HepG2 (cell line): ENCODE data around the gene SRRM1. TPM values are rescaled to one million over a fixed set of nuclear protein-coding genes. Genes with fewer than 3 reads are reported as not detected.

Source experiments
- ATAC-seq: fragments of 200-7000 bp; cut with Tn5 transposase; 3 replicates; pipeline ENCODE4 v1.9.1; 2020; ENCODE audit warnings: mild to moderate bottlenecking, moderate library complexity
- BruUV-seq: library from RNA; stranded (reverse); fragments of 400-500 nt; replicated peaks from 2 replicates; lab custom pipeline; 2021; lab: Mats Ljungman, UMichigan
- CTCF ChIA-PET: fragments of 300-600 bp; formaldehyde crosslinking; extraction: SDS; loops from one replicate; lab custom pipeline; 2021; ENCODE audit warnings: low total read pairs, inconsistent platforms, low intra/inter-chr PET ratio; lab: Yijun Ruan, JAX
- POLR2A ChIA-PET: fragments of 350-600 bp; sonication (Branson Sonifier 250); formaldehyde crosslinking; loops from one replicate; lab custom pipeline; 2020; ENCODE audit warnings: antibody characterized with exemption, inconsistent platforms; lab: Yijun Ruan, JAX
- DNase-seq: peaks from one replicate; pipeline ENCODE4 v3.0.0-alpha.2; 2015; ENCODE audit warnings: low spot score
- FAIRE-seq: peaks from 3 replicates; lab custom pipeline; 2011; peaks lifted over from hg19 to GRCh38; lab: Jason Lieb, UNC
- H2AFZ ChIP-seq: one replicate; pipeline ENCODE4 v1.6.1; 2011; ENCODE audit warnings: low read length, inconsistent platforms
- H3K27ac ChIP-seq: fragments of 300-600 bp; 3 replicates; pipeline ENCODE4 v1.8.0; 2011; ENCODE audit warnings: mixed run types, mild to moderate bottlenecking, mixed read lengths, low read length, inconsistent platforms; ENCODE audit not compliant: insufficient read depth; ENCODE audit errors: extremely low read length
- H3K27me3 ChIP-seq, 2 experiments: fragments of 200-600 bp in 1 of 2; 2 replicates in 1 of 2; 3 replicates in 1 of 2; pipeline versions ENCODE4 v1.6.0 to v1.8.0; 2011; ENCODE audit warnings: low read length in 2 of 2, mild to moderate bottlenecking in 2 of 2, moderate library complexity in 2 of 2, inconsistent platforms in 1 of 2; ENCODE audit not compliant: insufficient read depth in 2 of 2, control insufficient read depth in 1 of 2
- H3K36me3 ChIP-seq, 2 experiments: fragments of 200-600 bp in 1 of 2; replicated peaks in 1 of 2; 2 replicates in 1 of 2; 3 replicates in 1 of 2; pipeline versions ENCODE4 v1.5.1 to v1.8.0; 2011; ENCODE audit warnings: low read length in 2 of 2, inconsistent platforms in 1 of 2; ENCODE audit not compliant: insufficient read depth in 2 of 2, control insufficient read depth in 1 of 2
- H3K4me1 ChIP-seq: 2 replicates; pipeline ENCODE4 v1.5.1; 2012; ENCODE audit warnings: low read length, inconsistent platforms; ENCODE audit not compliant: insufficient read depth
- H3K4me2 ChIP-seq: 2 replicates; pipeline ENCODE4 v1.6.0; 2011; ENCODE audit warnings: low read depth, low read length, inconsistent platforms
- H3K4me3 ChIP-seq, 3 experiments: fragments of 200-600 bp in 1 of 3; sonication (generic), shearing (Covaris generic) in 1 of 3; replicated peaks in 1 of 3; 2 replicates each; pipeline ENCODE4 v1.5.1; 2011 to 2016; ENCODE audit warnings: low read length in 3 of 3, inconsistent platforms in 2 of 3, low read depth in 2 of 3, mild to moderate bottlenecking in 2 of 3, control low read depth in 1 of 3, mixed read lengths in 1 of 3; ENCODE audit not compliant: insufficient read depth in 1 of 3
- H3K79me2 ChIP-seq: one replicate; pipeline ENCODE4 v1.6.1; 2011; ENCODE audit warnings: low read length, inconsistent platforms; ENCODE audit not compliant: insufficient read depth
- H3K9ac ChIP-seq: 2 replicates; pipeline ENCODE4 v1.6.0; 2011; ENCODE audit warnings: mild to moderate bottlenecking, low read depth, low read length, inconsistent platforms; ENCODE audit not compliant: insufficient read depth
- H3K9me3 ChIP-seq: 2 replicates; pipeline ENCODE4 v1.5.1; 2012; ENCODE audit warnings: mild to moderate bottlenecking, low read length
- H4K20me1 ChIP-seq: 2 replicates; pipeline ENCODE4 v1.6.0; 2011; ENCODE audit warnings: inconsistent platforms, mild to moderate bottlenecking, low read length, moderate library complexity; ENCODE audit not compliant: insufficient read depth
- EED ChIP-seq: sonication (generic); formaldehyde crosslinking; IDR thresholded peaks from 2 replicates; pipeline ENCODE4 v1.5.0; 2020; ENCODE audit warnings: mild to moderate bottlenecking, missing genetic modification reagents
- GFI1 ChIP-seq: sonication (generic); formaldehyde crosslinking; IDR thresholded peaks from 2 replicates; pipeline ENCODE4 v1.5.0; 2020; ENCODE audit warnings: missing genetic modification reagents, mild to moderate bottlenecking, borderline replicate concordance
- KAT8 ChIP-seq: IDR thresholded peaks from 2 replicates; pipeline ENCODE4 v1.6.1; 2016; ENCODE audit warnings: missing genetic modification reagents, missing compliant biosample characterization
- LCORL ChIP-seq, 2 experiments: fragments of 450-650 bp in 1 of 2; sonication (generic) in 1 of 2; formaldehyde crosslinking in 1 of 2; IDR thresholded peaks; 2 replicates each; pipeline versions ENCODE4 v1.5.0 to v1.6.1; 2017 to 2020; ENCODE audit warnings: antibody characterized with exemption in 1 of 2, missing genetic modification reagents in 1 of 2
- MIXL1 ChIP-seq: IDR thresholded peaks from 2 replicates; pipeline ENCODE4 v1.6.1; 2016
- MXD4 ChIP-seq: IDR thresholded peaks from 2 replicates; pipeline ENCODE4 v1.6.1; 2016; ENCODE audit warnings: mild to moderate bottlenecking, missing biosample characterization, missing genetic modification reagents
- RAD21 ChIP-seq: fragments of 450-650 bp; formaldehyde crosslinking; IDR thresholded peaks from 2 replicates; pipeline ENCODE4 v1.5.0; 2020; ENCODE audit warnings: mild to moderate bottlenecking
- SMC3 ChIP-seq: IDR thresholded peaks from 2 replicates; pipeline ENCODE4 v1.6.1; 2011; ENCODE audit warnings: low read length, improper control_type of control experiment
- SNRNP70 ChIP-seq: fragments of 200-400 bp; formaldehyde crosslinking; IDR thresholded peaks from 2 replicates; pipeline ENCODE4 v1.6.1; 2017; ENCODE audit warnings: mild to moderate bottlenecking, low read depth, low read length, moderate library complexity
- STAG1 ChIP-seq: sonication (generic); formaldehyde crosslinking; IDR thresholded peaks from 2 replicates; pipeline ENCODE4 v1.4.0; 2020; ENCODE audit warnings: missing genetic modification reagents
- ZNF230 ChIP-seq: sonication (generic); formaldehyde crosslinking; IDR thresholded peaks from 2 replicates; pipeline ENCODE4 v1.4.0; 2020; ENCODE audit warnings: mild to moderate bottlenecking, missing genetic modification reagents
- WGBS: methylation state at CpG from one replicate; pipeline ENCODE4 v1.1.6; 2017; ENCODE audit warnings: low lambda C conversion rate; 5-methylcytosine and 5-hydroxymethylcytosine counted together
- in situ Hi-C: cut with HindIII; loops from 2 replicates; pipeline ENCODE4 v1.10.0; 2017; ENCODE audit warnings: low pct_unique_long_range_greater_than_20kb; ENCODE audit not compliant: extremely low pct_ligation_motif_present
- intact Hi-C: fragments of 100-400 bp; cut with micrococcal nuclease; formaldehyde crosslinking; loops from one replicate; pipeline ENCODE4 v1.10.0; 2022; ENCODE audit not compliant: unreplicated experiment
- polyA plus RNA-seq, 8 experiments: library from polyadenylated mRNA; depleted of rRNA in 3 of 8; stranded (reverse) in 7 of 8; unstranded in 1 of 8; fragments of >200 nt; fragmentation: Illumina TruSeq in 4 of 8; extraction: Trizol in 4 of 8; gene quantifications; 2 replicates each; pipeline versions ENCODE4 v1.2.1 to v1.2.3, GENCODE V29; 2011 to 2016; ENCODE audit warnings: low read depth in 4 of 8, missing spikeins in 1 of 8, mixed read lengths in 1 of 8; ENCODE audit not compliant: insufficient read depth in 1 of 8
- total RNA-seq, 5 experiments: library from RNA; depleted of rRNA; stranded (reverse); fragments of >200 nt; fragmentation: Illumina TruSeq; extraction: Trizol; gene quantifications; 2 replicates each; pipeline ENCODE4 v1.2.3, GENCODE V29; 2016; ENCODE audit warnings: low read depth in 1 of 5
- TF ChIP-seq, protein P1 (sequence below): sonication (generic); formaldehyde crosslinking; IDR thresholded peaks from 2 replicates; pipeline ENCODE4 v1.5.0; 2020; ENCODE audit warnings: mild to moderate bottlenecking, missing genetic modification reagents, moderate library complexity
- TF ChIP-seq, protein P2 (sequence below): sonication (generic); formaldehyde crosslinking; IDR thresholded peaks from 2 replicates; pipeline ENCODE4 v1.4.0; 2020; ENCODE audit warnings: missing genetic modification reagents

The SRRM1 gene
- total and polyA plus RNA-seq, 2 of the 13 experiments (the other 11 are each of a cell fraction or from before 2014, with no cell fraction given): 31.6 to 44.5 TPM

DNA sequence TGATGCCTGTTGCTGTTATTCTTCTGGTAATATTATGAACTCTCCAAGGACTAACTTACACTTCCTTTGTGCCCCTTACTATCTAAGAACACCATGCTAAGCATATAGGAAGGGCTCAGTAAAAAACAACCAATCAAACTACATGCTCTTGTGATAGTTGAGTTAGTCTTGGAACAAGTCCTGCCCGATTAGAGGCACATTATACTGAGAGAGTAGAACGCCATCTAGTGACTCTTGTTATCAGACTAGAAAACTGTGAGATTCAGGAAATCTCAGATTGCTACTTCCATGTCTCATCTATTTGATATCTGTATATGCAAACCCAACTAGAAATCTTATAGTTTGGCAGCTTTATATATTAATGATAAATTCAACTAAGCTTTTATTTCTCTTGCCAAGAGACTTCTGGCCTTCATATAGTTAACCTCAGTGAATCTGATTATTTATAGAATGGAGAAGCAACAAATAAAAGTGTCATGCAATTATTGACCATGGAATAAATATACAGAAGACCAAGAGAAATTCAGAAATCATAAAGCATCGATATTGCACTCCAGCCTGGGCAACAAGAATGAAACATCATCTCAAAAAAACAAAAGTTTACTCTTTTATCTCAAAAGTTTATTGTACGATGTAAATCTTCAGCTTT lies 7.8 kb upstream of the SRRM1 start:
- Histone ChIP-seq H3K4me2 (no peak overlapping the region), H2AFZ (no peak overlapping the region), H3K27me3 (no peaks in the 10 kb centered on the region), H3K4me1 (peaks cover 35% of the 10 kb centered on the region), H3K36me3 (no peaks in the 10 kb centered on the region), H3K4me3 (no peak overlapping the region), H3K79me2 (no peaks in the 10 kb centered on the region)
- no TSS peak for BruUV-seq
- POLR2A ChIA-PET: no interaction called here
- CTCF ChIA-PET: interaction anchor here (0.8 to 1.7 kb wide), 7 partner anchors 42 to 433 kb away, joined by 3 to 6 read pairs (median 4); partner anchors contain the start of genes NCMAP and NIPAL3
- DNase-seq (peak; percentile 72), FAIRE-seq (peak; percentile 92)
- in situ Hi-C loops: loop anchor here (10.0 kb wide), 1 partner anchor 91 kb away; no protein-coding TSS in a partner anchor
- intact Hi-C loops: loop anchor here (5.0 to 10.0 kb wide), 4 partner anchors 48 to 441 kb away; partner anchors contain the start of gene NCMAP
- TF ChIP-seq SMC3 (peak; percentile 80), MXD4 (CRISPR knock-in tag) (no peak), STAG1 (CRISPR knock-in tag) (peak; percentile 88), LCORL (IDR thresholded peaks at IDR 0.05) (no peak), LCORL (CRISPR knock-in tag; IDR thresholded peaks at IDR 0.05) (peak; percentile 33; the same call in 1 of the 2 replicates), MIXL1 (CRISPR knock-in tag) (peak; percentile 79; the same call in 1 of the 2 replicates), KAT8 (CRISPR knock-in tag) (0 out of 2 replicates have a peak, but pooled peaks have one; percentile 32), EED (CRISPR knock-in tag) (no peak), SNRNP70 (no peak), ZNF230 (CRISPR knock-in tag) (no peak), RAD21 (CRISPR knock-in tag) (peak; percentile 72), GFI1 (CRISPR knock-in tag) (peak; percentile 42; the same call in 1 of the 2 replicates)
- TF ChIP-seq, protein P1, sequence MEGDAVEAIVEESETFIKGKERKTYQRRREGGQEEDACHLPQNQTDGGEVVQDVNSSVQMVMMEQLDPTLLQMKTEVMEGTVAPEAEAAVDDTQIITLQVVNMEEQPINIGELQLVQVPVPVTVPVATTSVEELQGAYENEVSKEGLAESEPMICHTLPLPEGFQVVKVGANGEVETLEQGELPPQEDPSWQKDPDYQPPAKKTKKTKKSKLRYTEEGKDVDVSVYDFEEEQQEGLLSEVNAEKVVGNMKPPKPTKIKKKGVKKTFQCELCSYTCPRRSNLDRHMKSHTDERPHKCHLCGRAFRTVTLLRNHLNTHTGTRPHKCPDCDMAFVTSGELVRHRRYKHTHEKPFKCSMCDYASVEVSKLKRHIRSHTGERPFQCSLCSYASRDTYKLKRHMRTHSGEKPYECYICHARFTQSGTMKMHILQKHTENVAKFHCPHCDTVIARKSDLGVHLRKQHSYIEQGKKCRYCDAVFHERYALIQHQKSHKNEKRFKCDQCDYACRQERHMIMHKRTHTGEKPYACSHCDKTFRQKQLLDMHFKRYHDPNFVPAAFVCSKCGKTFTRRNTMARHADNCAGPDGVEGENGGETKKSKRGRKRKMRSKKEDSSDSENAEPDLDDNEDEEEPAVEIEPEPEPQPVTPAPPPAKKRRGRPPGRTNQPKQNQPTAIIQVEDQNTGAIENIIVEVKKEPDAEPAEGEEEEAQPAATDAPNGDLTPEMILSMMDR (CRISPR knock-in tag): peak; percentile 85
- TF ChIP-seq, protein P2, sequence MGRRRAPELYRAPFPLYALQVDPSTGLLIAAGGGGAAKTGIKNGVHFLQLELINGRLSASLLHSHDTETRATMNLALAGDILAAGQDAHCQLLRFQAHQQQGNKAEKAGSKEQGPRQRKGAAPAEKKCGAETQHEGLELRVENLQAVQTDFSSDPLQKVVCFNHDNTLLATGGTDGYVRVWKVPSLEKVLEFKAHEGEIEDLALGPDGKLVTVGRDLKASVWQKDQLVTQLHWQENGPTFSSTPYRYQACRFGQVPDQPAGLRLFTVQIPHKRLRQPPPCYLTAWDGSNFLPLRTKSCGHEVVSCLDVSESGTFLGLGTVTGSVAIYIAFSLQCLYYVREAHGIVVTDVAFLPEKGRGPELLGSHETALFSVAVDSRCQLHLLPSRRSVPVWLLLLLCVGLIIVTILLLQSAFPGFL (CRISPR knock-in tag): no peak
- TF ChIP-seq, all 625 proteins: peak for 8
- WGBS: 24% methylated on average over 4 of the region's 4 CpGs
- Histone ChIP-seq H4K20me1 (no peaks in the 10 kb centered on the region), H3K9ac (no peak overlapping the region), H3K9me3 (no peaks in the 10 kb centered on the region), H3K27ac (no peak overlapping the region)
- peak; percentile 74 for ATAC-seq
